ENCODE data around the gene DCLRE1C. TPM values are rescaled to one million over a fixed set of nuclear protein-coding genes. Genes with fewer than 3 reads are reported as not detected.
"Not testable (repeated sequence)": the region's sequence is repeated elsewhere in the genome, so short reads cannot be mapped to it uniquely, and the experiment has no call there.

The DCLRE1C gene
- total and polyA plus RNA-seq, 8 donors: 1.8 to 7.0 (median 3.4) TPM

- DNase-seq (no peak), FAIRE-seq (no peak), ATAC-seq (no peak)
- WGBS, 2 donors: 45 to 50% methylated on average over 10 of the region's 10 CpGs
- H3K9me3 ChIP-seq: no peaks in the 10 kb centered on the region
- H3K27ac ChIP-seq: peak overlapping the region in 3 of 4 donors; percentile 57 to 86 (median 75)
- peaks cover 0 to 18% (median 12%) of the 10 kb centered on the region in 3 donors for H3K4me1 ChIP-seq
- no peaks in the 10 kb centered on the region for H3K27me3 ChIP-seq
- intact Hi-C loops (cut with DNase I): no loop called here
- TF ChIP-seq CTCF (IDR thresholded peaks at IDR 0.05): no peak
- H3K4me3 ChIP-seq: peak overlapping the region; percentile 35 to 79 (median 66)
- no peaks in the 10 kb centered on the region for H3K36me3 ChIP-seq
These were observed 959 bp downstream of the DCLRE1C start for GRCh38 chr10:14952851-14953423.

- TF ChIP-seq CTCF (IDR thresholded peaks at IDR 0.05): no peak
- DNase-seq: no peak
- no peak overlapping the region for H3K27ac ChIP-seq
- intact Hi-C loops (cut with DNase I): no loop called here
- H3K4me3 ChIP-seq: no peak overlapping the region
- no peaks in the 10 kb centered on the region for H3K36me3 ChIP-seq
- FAIRE-seq: no peak
- peaks cover 0 to 11% (median 8%) of the 10 kb centered on the region in 3 donors for H3K4me1 ChIP-seq
- ATAC-seq: no peak
- no peaks in the 10 kb centered on the region for H3K27me3 ChIP-seq
- 94 to 96% methylated on average over 5 of the region's 5 CpGs for WGBS, 2 donors
- no peaks in the 10 kb centered on the region for H3K9me3 ChIP-seq
These were observed 4.6 kb downstream of the DCLRE1C start for GRCh38 chr10:14949291-14949690.

GRCh38 chr10:14947268-14947667 lies 6.6 kb downstream of the DCLRE1C start:
- DNase-seq: no peak
- no peak overlapping the region for H3K27ac ChIP-seq
- H3K36me3 ChIP-seq: no peaks in the 10 kb centered on the region
- intact Hi-C loops (cut with DNase I): no loop called here
- WGBS, 2 donors: 100% methylated on average over 1 of the region's 1 CpG
- no peaks in the 10 kb centered on the region for H3K9me3 ChIP-seq
- H3K4me1 ChIP-seq: peaks cover 0 to 2% (median 0%) of the 10 kb centered on the region in 3 donors
- no peak overlapping the region for H3K4me3 ChIP-seq
- ATAC-seq: no peak
- H3K27me3 ChIP-seq: no peaks in the 10 kb centered on the region
- no peak for FAIRE-seq
- no peak for TF ChIP-seq CTCF (IDR thresholded peaks at IDR 0.05)

- no peaks in the 10 kb centered on the region for H3K36me3 ChIP-seq
- H3K27ac ChIP-seq: no peak overlapping the region
- no peaks in the 10 kb centered on the region for H3K9me3 ChIP-seq
- no peak for ATAC-seq
- intact Hi-C loops (cut with DNase I): no loop called here
- WGBS, 2 donors: 91 to 97% methylated on average over 5 of the region's 5 CpGs
- no peaks in the 10 kb centered on the region for H3K27me3 ChIP-seq
- no peaks in the 10 kb centered on the region for H3K4me1 ChIP-seq
- TF ChIP-seq CTCF (IDR thresholded peaks at IDR 0.05): no peak
- FAIRE-seq: no peak
- no peak overlapping the region for H3K4me3 ChIP-seq
- no peak for DNase-seq
These were observed 8.8 kb downstream of the DCLRE1C start for GRCh38 chr10:14945108-14945507.

GRCh38 chr10:14942950-14943338 lies 11.0 kb downstream of the DCLRE1C start:
- intact Hi-C loops (cut with DNase I); DNase-seq; H3K4me1 ChIP-seq; ATAC-seq; H3K27ac ChIP-seq; H3K4me3 ChIP-seq; FAIRE-seq; H3K9me3 ChIP-seq; H3K27me3 ChIP-seq; H3K36me3 ChIP-seq: not testable (repeated sequence)
- WGBS, 2 donors: 91 to 92% methylated on average over 7 of the region's 7 CpGs

- WGBS, 2 donors: 92 to 96% methylated on average over 16 to 17 of the region's 17 CpGs
- H3K27ac ChIP-seq; ATAC-seq; H3K4me3 ChIP-seq; DNase-seq; H3K9me3 ChIP-seq; H3K4me1 ChIP-seq; H3K27me3 ChIP-seq; intact Hi-C loops (cut with DNase I); FAIRE-seq; H3K36me3 ChIP-seq: not testable (repeated sequence)
These were observed 11.5 kb downstream of the DCLRE1C start for GRCh38 chr10:14942147-14942949.

- H3K4me1 ChIP-seq; H3K36me3 ChIP-seq; intact Hi-C loops (cut with DNase I); ATAC-seq; H3K27ac ChIP-seq; H3K4me3 ChIP-seq; H3K27me3 ChIP-seq; H3K9me3 ChIP-seq; DNase-seq; FAIRE-seq: not testable (repeated sequence)
- 86 to 87% methylated on average over 4 of the region's 5 CpGs for WGBS, 2 donors
These were observed 14.9 kb downstream of the DCLRE1C start for GRCh38 chr10:14938971-14939370.

All from pancreas (tissue), 10 donors.